ENCODE results near the gene SEMA3G. TPM values are rescaled to one million over a fixed set of nuclear protein-coding genes. Genes with fewer than 3 reads are reported as not detected.

Gene SEMA3G
- total RNA-seq, 1 donor from 2014 or later, result 4.1 TPM

- FAIRE-seq (no peak), DNase-seq (ENCODE audit: low spot score in 2 of 2) (peak in 1 of 2 donors; percentile 42)
Observed at GRCh38 chr3:52454938-52455282, 10.0 kb upstream of the SEMA3G start.

GRCh38 chr3:52454250-52454937, 9.5 kb upstream of the SEMA3G start:
- FAIRE-seq (no peak), DNase-seq (ENCODE audit: low spot score in 2 of 2) (peak in 1 of 2 donors; percentile 41)

- no peak for FAIRE-seq
- no peak for DNase-seq (ENCODE audit: low spot score in 2 of 2)
Observed at GRCh38 chr3:52453496-52454249, 8.8 kb upstream of the SEMA3G start, which contains the start of gene TNNC1. TNNC1 (minus strand) TSS chr3:52454041; CDS start chr3:52454015, 26 bp downstream.

GRCh38 chr3:52452570-52453221, 7.8 kb upstream of the SEMA3G start:
- no peak for DNase-seq (ENCODE audit: low spot score in 2 of 2)

GRCh38 chr3:52452126-52452525, 7.2 kb upstream of the SEMA3G start:
- DNase-seq (ENCODE audit: low spot score in 2 of 2), result no peak
- FAIRE-seq, result no peak

More at GRCh38 chr3:52452570-52453221, 7.8 kb upstream of the SEMA3G start:
- no peak for FAIRE-seq

GRCh38 chr3:52451237-52452083, 6.6 kb upstream of the SEMA3G start:
- DNase-seq (ENCODE audit: low spot score in 2 of 2) (no peak), FAIRE-seq (no peak)

- FAIRE-seq (no peak), DNase-seq (ENCODE audit: low spot score in 2 of 2) (no peak)
Observed at GRCh38 chr3:52450489-52451236, 5.8 kb upstream of the SEMA3G start.

- no peak for FAIRE-seq
- DNase-seq (ENCODE audit: low spot score in 2 of 2), result no peak
Observed at GRCh38 chr3:52447512-52448355, 2.8 kb upstream of the SEMA3G start.

GRCh38 chr3:52446631-52447511, 2.0 kb upstream of the SEMA3G start:
- no peak for FAIRE-seq
- peak; percentile 58 to 76 for DNase-seq (ENCODE audit: low spot score in 2 of 2)

- no peak for DNase-seq (ENCODE audit: low spot score in 2 of 2)
- FAIRE-seq, result no peak
Observed at GRCh38 chr3:52446042-52446441, 1.1 kb upstream of the SEMA3G start.

- no peak for FAIRE-seq
- no peak for DNase-seq (ENCODE audit: low spot score in 2 of 2)
Observed at GRCh38 chr3:52443791-52444687, 864 bp downstream of the SEMA3G start.

- FAIRE-seq (no peak), DNase-seq (ENCODE audit: low spot score in 2 of 2) (no peak)
Observed at GRCh38 chr3:52443268-52443610, 1.7 kb downstream of the SEMA3G start.

- no peak for DNase-seq (ENCODE audit: low spot score in 2 of 2)
- no peak for FAIRE-seq
Observed at GRCh38 chr3:52442409-52443267, 2.3 kb downstream of the SEMA3G start.

- DNase-seq (ENCODE audit: low spot score in 2 of 2) (no peak), FAIRE-seq (no peak)
Observed at GRCh38 chr3:52441772-52442332, 3.1 kb downstream of the SEMA3G start.

- FAIRE-seq, result no peak
- DNase-seq (ENCODE audit: low spot score in 2 of 2), result no peak
Observed at GRCh38 chr3:52441091-52441771, 3.7 kb downstream of the SEMA3G start.

Measured in frontal cortex (tissue), 4 donors.